Left ventricle myocardium inferior (tissue), 1 donor: ENCODE measurements around the gene LRRC32. TPM values are rescaled to one million over a fixed set of nuclear protein-coding genes. Genes with fewer than 3 reads are reported as not detected.

Experiments
- DNase-seq: peaks from one replicate; pipeline ENCODE4 v3.0.0-alpha.2; 2020
- H3K27ac ChIP-seq: fragments of 200-600 bp; replicated peaks from 2 replicates; pipeline ENCODE4 v1.8.0; 2021
- H3K27me3 ChIP-seq: fragments of 200-600 bp; 2 replicates; pipeline ENCODE4 v1.8.0; 2021; ENCODE audit warnings: low read depth
- H3K36me3 ChIP-seq: fragments of 200-600 bp; 2 replicates; pipeline ENCODE4 v1.8.0; 2021
- H3K4me1 ChIP-seq: fragments of 200-600 bp; 2 replicates; pipeline ENCODE4 v1.8.0; 2021
- H3K4me3 ChIP-seq: fragments of 200-600 bp; 2 replicates; pipeline ENCODE4 v1.8.0; 2021; ENCODE audit warnings: mild to moderate bottlenecking, moderate library complexity
- H3K9me3 ChIP-seq: fragments of 200-600 bp; replicated peaks from 2 replicates; pipeline ENCODE4 v1.8.0; 2021
- CTCF ChIP-seq: fragments of 200-600 bp; IDR thresholded peaks from 2 replicates; pipeline ENCODE4 v1.8.0; 2021; ENCODE audit warnings: antibody characterized with exemption, mild to moderate bottlenecking, borderline replicate concordance
- intact Hi-C: fragments of 100-400 bp; cut with micrococcal nuclease; formaldehyde crosslinking; loops from one replicate; pipeline ENCODE4 v1.11.0; 2022
- total RNA-seq: library from RNA; stranded (reverse); fragmentation: NEBNext Ultra II Directional; extraction: Animal tissue kit (Norgen Biotek cat#: 25700); gene quantifications from one replicate; pipeline ENCODE4 v1.2.1, GENCODE V29; 2021
- donor health status: DM: no; HTN: yes; CAD: no; lungs with severe emphysema.

The LRRC32 gene
- total RNA-seq, 1 donor from 2014 or later, result 35.1 TPM

DNA sequence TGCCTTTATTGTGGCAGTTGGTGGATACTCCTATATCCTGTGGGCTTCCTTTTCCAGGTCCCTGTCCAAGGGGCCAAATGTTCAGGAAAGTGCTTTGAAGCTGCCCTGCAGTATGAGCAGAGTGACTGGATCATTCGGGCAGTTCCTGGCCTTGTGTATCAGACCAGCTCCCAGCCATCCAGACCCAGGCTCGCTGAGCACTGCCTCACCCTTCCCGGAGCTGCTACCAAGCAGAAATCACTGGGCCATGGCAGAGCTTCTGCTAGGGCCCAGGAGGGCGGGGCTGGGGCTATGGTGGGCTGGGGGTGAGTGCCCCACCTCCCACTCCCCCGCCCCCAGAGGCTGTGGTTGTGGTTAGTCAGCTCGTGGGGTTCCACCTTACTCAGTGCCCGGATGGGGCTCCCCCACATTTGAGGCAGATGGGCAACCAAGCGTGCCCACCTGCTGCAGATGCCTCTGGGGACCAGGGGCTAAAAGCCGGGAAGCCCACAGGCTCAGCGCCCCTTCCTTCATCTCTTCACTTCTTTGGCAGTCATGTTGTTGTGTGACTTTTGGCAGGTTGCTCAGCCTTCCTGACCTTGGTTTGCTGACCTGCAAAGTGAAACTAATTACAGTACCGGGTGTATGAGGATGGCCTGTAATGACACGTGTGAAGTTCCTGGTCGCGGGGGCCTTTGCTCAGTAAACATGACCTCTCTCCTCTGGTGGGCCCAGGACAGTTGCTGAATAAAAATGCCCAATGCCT is 2.1 kb upstream of the LRRC32 start:
- Histone ChIP-seq H3K27ac (peak overlapping the region; percentile 94), H3K36me3 (no peaks in the 10 kb centered on the region), H3K4me3 (no peak overlapping the region), H3K9me3 (no peaks in the 10 kb centered on the region), H3K27me3 (no peaks in the 10 kb centered on the region), H3K4me1 (peaks cover 63% of the 10 kb centered on the region)
- intact Hi-C loops, result no loop called here
- no peak for TF ChIP-seq CTCF
- no peak for DNase-seq

GRCh38 chr11:76671626-76672309 is 1.2 kb upstream of the LRRC32 start:
- Histone ChIP-seq H3K4me3 (no peak overlapping the region), H3K9me3 (no peaks in the 10 kb centered on the region), H3K27me3 (no peaks in the 10 kb centered on the region), H3K27ac (peak overlapping the region; percentile 94), H3K36me3 (no peaks in the 10 kb centered on the region), H3K4me1 (peaks cover 63% of the 10 kb centered on the region)
- DNase-seq, result no peak
- no peak for TF ChIP-seq CTCF
- intact Hi-C loops, result no loop called here

GRCh38 chr11:76671237-76671592 is 668 bp upstream of the LRRC32 start:
- Histone ChIP-seq H3K9me3 (no peaks in the 10 kb centered on the region), H3K27me3 (no peaks in the 10 kb centered on the region), H3K27ac (peak overlapping the region; percentile 94), H3K36me3 (no peaks in the 10 kb centered on the region), H3K4me1 (peaks cover 66% of the 10 kb centered on the region), H3K4me3 (peak overlapping the region; percentile 78)
- DNase-seq, result no peak
- intact Hi-C loops, result no loop called here
- TF ChIP-seq CTCF, result no peak

DNA sequence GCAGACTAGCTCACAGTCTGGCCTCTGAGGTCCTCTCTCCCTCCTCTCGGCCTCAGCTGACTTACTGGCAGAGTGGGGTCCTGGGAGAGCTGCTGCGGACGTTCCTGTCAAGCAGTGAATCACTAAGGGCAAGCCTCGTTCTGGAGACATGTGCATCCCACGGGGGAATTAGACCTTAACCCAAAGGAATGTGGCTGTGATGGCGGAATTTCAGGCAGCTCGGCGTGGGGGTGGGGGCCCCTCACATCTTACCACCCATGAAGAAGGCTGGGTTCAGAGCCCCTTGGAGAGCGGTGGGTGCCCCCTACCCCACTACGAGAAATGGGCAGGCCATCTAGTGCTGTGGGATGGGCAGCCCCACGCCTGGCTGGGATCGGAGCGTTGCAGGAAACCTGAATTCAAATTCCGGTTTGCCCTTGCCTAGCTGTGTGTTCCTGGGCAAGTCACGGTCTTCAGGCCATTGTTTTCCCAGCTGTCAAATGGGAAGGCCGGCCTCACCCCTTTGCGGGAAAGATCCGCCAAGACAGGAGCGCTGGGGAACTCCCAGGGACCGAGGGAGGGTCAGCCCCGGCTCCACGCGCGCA is 554 bp downstream of the LRRC32 start:
- intact Hi-C loops, result no loop called here
- H3K27me3 ChIP-seq, result no peaks in the 10 kb centered on the region
- TF ChIP-seq CTCF, result no peak
- H3K36me3 ChIP-seq, result no peaks in the 10 kb centered on the region
- peak overlapping the region; percentile 94 for H3K27ac ChIP-seq
- H3K9me3 ChIP-seq, result no peaks in the 10 kb centered on the region
- peaks cover 78% of the 10 kb centered on the region for H3K4me1 ChIP-seq
- no peak for DNase-seq
- H3K4me3 ChIP-seq, result peak overlapping the region; percentile 78

GRCh38 chr11:76668362-76669155 is 2.0 kb downstream of the LRRC32 start:
- Histone ChIP-seq H3K27ac (peak overlapping the region; percentile 94), H3K4me3 (peak overlapping the region; percentile 78), H3K36me3 (peaks cover 12% of the 10 kb centered on the region), H3K27me3 (no peaks in the 10 kb centered on the region), H3K9me3 (no peaks in the 10 kb centered on the region), H3K4me1 (peaks cover 91% of the 10 kb centered on the region)
- no peak for TF ChIP-seq CTCF
- DNase-seq, result no peak
- intact Hi-C loops, result no loop called here
